GM12874 (cell line): ENCODE results near the gene SLC25A48.

Experiments
- TF ChIP-seq, protein P1 (sequence below): IDR thresholded peaks from 2 replicates; pipeline ENCODE4 v1.5.1; 2011; ENCODE audit warnings: low read depth, mild to moderate bottlenecking, control low read depth, low read length, moderate library complexity; ENCODE audit not compliant: insufficient read depth

SLC25A48 gene

DNA sequence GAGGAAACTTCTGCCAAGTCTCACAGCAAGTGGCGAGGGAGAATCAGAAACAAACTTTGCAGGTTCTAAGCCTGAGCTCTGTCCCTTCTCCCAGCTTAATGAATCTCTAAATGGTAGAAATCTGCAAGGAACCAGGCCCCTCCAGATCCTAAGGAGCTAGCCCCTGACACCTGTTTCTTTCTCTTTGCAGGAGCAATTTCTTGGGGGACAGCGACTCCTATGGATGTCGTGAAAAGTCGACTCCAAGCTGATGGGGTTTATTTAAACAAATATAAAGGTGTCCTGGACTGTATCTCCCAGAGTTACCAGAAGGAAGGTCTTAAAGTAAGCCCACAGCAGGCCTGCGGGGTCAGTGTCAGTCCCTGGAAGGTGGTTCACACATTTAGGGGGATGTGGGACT lies 39.4 kb downstream of the SLC25A48 start:
- TF ChIP-seq, protein P1, sequence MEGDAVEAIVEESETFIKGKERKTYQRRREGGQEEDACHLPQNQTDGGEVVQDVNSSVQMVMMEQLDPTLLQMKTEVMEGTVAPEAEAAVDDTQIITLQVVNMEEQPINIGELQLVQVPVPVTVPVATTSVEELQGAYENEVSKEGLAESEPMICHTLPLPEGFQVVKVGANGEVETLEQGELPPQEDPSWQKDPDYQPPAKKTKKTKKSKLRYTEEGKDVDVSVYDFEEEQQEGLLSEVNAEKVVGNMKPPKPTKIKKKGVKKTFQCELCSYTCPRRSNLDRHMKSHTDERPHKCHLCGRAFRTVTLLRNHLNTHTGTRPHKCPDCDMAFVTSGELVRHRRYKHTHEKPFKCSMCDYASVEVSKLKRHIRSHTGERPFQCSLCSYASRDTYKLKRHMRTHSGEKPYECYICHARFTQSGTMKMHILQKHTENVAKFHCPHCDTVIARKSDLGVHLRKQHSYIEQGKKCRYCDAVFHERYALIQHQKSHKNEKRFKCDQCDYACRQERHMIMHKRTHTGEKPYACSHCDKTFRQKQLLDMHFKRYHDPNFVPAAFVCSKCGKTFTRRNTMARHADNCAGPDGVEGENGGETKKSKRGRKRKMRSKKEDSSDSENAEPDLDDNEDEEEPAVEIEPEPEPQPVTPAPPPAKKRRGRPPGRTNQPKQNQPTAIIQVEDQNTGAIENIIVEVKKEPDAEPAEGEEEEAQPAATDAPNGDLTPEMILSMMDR = no peak

DNA sequence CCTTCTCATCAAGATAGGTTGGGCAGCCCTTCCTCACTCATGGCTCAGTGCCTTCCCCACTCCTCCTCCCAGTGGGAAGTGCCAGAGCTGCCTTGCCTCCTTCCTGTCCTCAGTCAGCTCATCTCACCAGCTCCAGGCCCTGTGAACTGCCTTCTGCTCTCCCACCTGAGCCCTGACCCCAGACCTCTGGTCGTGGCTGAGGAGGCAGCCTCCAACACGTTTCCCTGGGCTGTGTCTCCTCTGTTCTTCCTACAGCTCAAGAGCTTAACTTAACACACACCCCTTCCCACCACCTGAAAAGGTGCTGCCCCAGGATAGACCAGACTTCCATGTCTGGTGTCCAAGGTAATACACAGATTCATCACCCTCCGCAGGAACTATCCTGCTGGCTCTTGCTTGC lies 40.0 kb downstream of the SLC25A48 start:
- TF ChIP-seq, protein P1 = no peak

DNA sequence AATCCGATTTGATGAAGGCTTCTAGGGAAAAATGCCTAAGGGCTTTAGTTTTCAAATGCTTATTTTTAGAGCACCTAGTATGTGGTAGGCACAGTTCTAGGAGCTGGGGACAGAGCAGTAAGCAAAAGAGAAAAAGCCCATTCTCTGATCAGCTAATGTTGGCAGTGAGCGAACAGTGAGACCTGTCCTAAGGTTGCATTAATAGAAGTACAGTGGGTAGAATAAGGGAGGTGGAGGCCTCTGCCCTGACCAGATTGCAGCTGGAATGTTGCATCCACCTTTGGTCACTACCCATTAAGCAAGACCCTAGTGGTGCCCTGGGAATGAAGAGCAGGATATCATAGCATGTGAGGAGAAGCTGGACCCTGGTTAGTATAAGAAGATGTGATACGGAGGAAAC lies 41.1 kb downstream of the SLC25A48 start:
- TF ChIP-seq, protein P1 = no peak

DNA sequence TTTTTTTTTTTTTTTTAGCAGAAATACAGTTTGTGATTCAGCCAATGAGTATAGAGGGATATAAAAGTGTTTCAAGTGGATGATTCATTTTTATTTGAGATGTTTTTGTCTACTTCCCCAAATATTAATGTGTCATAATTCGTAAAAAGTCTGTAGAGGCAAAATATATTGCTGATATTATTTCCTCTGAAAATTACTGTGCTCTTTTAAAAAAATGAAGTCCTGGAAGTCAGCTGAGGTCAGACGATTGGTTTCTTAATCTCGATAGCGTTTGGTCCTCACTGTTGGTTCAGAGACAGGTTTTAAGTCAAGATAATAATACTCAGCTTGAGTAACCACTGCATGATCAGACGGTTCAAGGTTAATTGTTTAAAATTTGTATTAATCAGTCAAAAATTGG lies 41.7 kb downstream of the SLC25A48 start:
- TF ChIP-seq, protein P1 = no peak

DNA sequence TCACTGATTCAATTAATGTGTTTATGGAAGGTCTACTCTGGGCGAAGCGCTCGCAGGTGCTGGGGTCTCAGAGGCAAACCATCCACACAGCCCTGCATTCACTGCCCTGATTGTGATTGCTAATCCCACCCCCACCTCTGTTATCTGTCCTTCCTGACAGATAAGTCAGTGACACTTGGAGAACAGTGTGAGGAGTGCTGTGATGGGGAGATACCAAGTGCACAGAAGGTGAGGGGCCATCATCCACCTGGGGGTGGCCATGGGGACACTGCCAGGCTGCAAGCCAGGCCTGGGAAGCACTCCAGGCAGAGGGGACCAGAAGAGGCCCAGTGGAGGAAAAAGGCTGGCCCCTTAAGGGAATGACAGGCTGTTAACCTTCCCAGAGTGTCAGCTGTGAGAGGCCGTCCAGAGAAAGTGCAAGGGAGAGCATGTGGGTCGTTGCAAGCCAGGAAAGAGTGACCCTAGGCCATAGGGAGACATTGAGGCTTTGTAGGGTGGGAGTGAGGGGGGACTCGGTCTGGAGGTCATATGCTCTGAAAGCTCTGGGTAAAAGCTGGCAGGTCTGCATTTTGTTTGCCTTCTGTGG lies 43.2 kb downstream of the SLC25A48 start:
- TF ChIP-seq, protein P1 = no peak

DNA sequence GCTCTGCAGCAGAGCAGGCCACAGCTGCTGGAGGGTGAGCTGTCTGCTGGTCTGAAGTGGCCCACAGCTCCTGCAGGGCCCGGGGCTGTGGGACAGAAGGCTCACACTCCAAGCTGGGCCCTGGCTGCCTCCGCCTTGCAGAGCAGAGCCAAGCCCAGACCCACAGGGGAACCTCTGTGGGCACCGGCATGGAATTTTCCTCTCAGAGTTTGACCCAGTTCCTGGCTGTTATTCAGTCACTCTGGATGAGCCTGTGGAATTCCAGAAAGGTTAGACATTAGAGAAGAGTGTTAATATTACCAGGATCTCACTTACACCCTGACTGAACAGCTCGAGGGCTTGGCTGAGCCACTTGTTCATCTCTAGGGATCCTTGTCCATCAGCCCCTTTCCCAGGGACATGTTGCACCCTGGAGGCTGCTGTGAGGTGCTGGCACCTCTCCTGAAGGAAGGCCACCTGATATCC lies 43.7 kb downstream of the SLC25A48 start:
- TF ChIP-seq, protein P1 = no peak

DNA sequence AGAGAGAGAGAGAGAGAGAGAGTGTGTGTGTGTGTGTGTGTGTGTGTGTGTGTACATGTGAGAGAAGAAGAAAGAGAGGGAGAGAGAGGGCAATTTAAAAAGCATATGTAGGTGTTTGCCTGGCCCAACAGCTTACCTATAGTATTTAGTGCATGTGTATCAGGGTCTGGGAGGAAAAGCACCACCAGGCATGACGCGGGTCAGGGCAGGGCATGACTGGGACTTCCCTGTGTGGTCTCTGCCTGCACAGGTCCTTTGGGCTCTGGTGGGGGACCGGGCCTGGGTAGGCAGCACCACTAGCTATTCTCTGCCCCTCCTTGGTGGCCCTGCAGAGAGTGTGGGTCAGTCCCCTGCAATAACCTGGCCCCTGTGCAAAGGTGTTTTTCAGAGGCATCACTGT lies 45.1 kb downstream of the SLC25A48 start:
- TF ChIP-seq, protein P1 = no peak
